GM12875 (cell line): ENCODE data around the gene USP17L20.
"Not testable (repeated sequence)": the region's sequence is repeated elsewhere in the genome, so short reads cannot be mapped to it uniquely, and the experiment has no call there.

ENCODE experiments used
- H3K4me3 ChIP-seq: one replicate; pipeline ENCODE4 v1.5.1; 2011; ENCODE audit warnings: low read depth, low read length, control low read depth

The USP17L20 gene, protein sequence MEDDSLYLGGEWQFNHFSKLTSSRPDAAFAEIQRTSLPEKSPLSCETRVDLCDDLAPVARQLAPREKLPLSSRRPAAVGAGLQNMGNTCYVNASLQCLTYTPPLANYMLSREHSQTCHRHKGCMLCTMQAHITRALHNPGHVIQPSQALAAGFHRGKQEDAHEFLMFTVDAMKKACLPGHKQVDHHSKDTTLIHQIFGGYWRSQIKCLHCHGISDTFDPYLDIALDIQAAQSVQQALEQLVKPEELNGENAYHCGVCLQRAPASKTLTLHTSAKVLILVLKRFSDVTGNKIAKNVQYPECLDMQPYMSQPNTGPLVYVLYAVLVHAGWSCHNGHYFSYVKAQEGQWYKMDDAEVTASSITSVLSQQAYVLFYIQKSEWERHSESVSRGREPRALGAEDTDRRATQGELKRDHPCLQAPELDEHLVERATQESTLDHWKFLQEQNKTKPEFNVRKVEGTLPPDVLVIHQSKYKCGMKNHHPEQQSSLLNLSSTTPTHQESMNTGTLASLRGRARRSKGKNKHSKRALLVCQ

GRCh38 chr4:9257824-9258223, at the start of gene USP17L20:
USP17L20 (plus strand) TSS chr4:9258124; CDS start chr4:9258124, 0 bp downstream.
- H3K4me3 ChIP-seq = not testable (repeated sequence)

DNA sequence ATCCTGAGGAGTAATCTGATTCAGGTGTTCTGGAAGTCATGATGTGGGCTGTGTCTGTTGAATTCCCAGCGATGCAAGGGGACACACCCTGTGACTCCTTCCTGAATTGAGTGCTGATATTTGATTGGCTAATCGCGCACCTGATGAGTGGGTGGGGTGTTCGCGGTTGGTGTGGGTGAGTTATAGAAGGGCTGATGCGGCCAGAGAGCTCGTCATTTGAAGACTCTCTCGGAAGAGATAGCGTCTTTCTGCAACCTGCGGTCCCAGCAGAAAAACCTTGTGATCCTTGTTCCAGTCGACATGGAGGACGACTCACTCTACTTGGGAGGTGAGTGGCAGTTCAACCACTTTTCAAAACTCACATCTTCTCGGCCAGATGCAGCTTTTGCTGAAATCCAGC, 47.6 kb upstream of the USP17L20 start, which contains the start of gene USP17L10:
USP17L10 (plus strand) TSS at position 301 of the 400 bp plus-strand sequence; CDS start at position 301, 0 bp downstream.
- H3K4me3 ChIP-seq = not testable (repeated sequence)

- not testable (repeated sequence) for H3K4me3 ChIP-seq
Measured at GRCh38 chr4:9214701-9215100, 43.2 kb upstream of the USP17L20 start.

- H3K4me3 ChIP-seq = not testable (repeated sequence)
Measured at GRCh38 chr4:9215105-9215504, 42.8 kb upstream of the USP17L20 start, which contains the start of gene USP17L11. USP17L11 (plus strand) TSS chr4:9215405; CDS start chr4:9215405, 0 bp downstream.

DNA sequence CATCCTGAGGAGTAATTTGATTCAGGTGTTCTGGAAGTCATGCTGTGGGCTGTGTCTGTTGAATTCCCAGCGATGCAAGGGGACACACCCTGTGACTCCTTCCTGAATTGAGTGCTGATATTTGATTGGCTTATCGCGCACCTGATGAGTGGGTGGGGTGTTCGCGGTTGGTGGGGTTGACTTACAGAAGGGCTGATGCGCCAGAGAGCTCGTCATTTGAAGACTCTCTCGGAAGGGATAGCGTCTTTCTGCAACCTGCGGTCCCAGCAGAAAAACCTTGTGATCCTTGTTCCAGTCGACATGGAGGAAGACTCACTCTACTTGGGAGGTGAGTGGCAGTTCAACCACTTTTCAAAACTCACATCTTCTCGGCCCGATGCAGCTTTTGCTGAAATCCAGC, 38.1 kb upstream of the USP17L20 start, which contains the start of gene USP17L12:
USP17L12 (plus strand) TSS at position 301 of the 400 bp plus-strand sequence; CDS start at position 301, 0 bp downstream.
- not testable (repeated sequence) for H3K4me3 ChIP-seq

DNA sequence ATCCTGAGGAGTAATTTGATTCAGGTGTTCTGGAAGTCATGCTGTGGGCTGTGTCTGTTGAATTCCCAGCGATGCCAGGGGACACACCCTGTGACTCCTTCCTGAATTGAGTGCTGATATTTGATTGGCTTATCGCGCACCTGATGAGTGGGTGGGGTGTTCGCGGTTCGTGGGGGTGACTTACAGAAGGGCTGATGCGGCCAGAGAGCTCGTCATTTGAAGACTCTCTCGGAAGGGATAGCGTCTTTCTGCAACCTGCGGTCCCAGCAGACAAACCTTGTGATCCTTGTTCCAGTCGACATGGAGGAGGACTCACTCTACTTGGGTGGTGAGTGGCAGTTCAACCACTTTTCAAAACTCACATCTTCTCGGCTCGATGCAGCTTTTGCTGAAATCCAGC, 33.3 kb upstream of the USP17L20 start, which contains the start of gene USP17L13:
USP17L13 (plus strand) TSS at position 301 of the 400 bp plus-strand sequence; CDS start at position 301, 0 bp downstream.
- H3K4me3 ChIP-seq = not testable (repeated sequence)

DNA sequence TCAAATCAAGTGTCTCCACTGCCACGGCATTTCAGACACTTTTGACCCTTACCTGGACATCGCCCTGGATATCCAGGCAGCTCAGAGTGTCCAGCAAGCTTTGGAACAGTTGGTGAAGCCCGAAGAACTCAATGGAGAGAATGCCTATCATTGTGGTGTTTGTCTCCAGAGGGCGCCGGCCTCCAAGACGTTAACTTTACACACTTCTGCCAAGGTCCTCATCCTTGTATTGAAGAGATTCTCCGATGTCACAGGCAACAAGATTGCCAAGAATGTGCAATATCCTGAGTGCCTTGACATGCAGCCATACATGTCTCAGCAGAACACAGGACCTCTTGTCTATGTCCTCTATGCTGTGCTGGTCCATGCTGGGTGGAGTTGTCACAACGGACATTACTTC, 27.7 kb upstream of the USP17L20 start:
- H3K4me3 ChIP-seq = not testable (repeated sequence)

- not testable (repeated sequence) for H3K4me3 ChIP-seq
Measured at GRCh38 chr4:9234085-9234484, 23.8 kb upstream of the USP17L20 start, which contains the start of gene USP17L15. USP17L15 (plus strand) TSS chr4:9234385; CDS start chr4:9234385, 0 bp downstream.

DNA sequence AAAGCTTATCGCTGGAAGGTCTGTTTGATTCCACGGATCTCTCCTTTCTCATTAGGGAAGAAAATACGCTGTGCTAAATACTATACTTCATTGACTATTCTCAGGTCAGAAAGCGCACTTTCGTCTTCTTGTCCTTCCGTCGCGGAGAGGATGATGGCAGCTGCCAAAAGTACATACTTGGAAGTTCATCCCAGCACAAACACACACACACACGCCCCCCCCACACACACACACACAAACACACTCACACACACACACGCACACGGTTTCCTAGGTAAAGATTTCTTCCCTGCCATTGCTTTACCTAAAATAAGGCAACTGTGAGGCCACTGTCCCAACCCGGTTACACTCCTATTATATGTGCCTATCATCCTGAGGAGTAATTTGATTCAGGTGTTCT, 19.5 kb upstream of the USP17L20 start:
- H3K4me3 ChIP-seq = not testable (repeated sequence)

DNA sequence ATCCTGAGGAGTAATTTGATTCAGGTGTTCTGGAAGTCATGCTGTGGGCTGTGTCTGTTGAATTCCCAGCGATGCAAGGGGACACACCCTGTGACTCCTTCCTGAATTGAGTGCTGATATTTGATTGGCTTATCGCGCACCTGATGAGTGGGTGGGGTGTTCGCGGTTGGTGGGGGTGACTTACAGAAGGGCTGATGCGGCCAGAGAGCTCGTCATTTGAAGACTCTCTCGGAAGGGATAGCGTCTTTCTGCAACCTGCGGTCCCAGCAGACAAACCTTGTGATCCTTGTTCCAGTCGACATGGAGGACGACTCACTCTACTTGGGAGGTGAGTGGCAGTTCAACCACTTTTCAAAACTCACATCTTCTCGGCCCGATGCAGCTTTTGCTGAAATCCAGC, 14.3 kb upstream of the USP17L20 start, which contains the start of gene USP17L17:
USP17L17 (plus strand) TSS at position 301 of the 400 bp plus-strand sequence; CDS start at position 301, 0 bp downstream.
- H3K4me3 ChIP-seq = not testable (repeated sequence)

GRCh38 chr4:9247953-9248680, 9.8 kb upstream of the USP17L20 start, which contains the start of gene USP17L18:
USP17L18 (plus strand) TSS chr4:9248630; CDS start chr4:9248630, 0 bp downstream.
- H3K4me3 ChIP-seq = not testable (repeated sequence)

GRCh38 chr4:9253078-9253477, 4.8 kb upstream of the USP17L20 start, which contains the start of gene USP17L19:
USP17L19 (plus strand) TSS chr4:9253378; CDS start chr4:9253378, 0 bp downstream.
- not testable (repeated sequence) for H3K4me3 ChIP-seq

DNA sequence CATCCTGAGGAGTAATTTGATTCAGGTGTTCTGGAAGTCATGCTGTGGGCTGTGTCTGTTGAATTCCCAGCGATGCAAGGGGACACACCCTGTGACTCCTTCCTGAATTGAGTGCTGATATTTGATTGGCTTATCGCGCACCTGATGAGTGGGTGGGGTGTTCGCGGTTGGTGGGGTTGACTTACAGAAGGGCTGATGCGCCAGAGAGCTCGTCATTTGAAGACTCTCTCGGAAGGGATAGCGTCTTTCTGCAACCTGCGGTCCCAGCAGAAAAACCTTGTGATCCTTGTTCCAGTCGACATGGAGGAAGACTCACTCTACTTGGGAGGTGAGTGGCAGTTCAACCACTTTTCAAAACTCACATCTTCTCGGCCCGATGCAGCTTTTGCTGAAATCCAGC, 4.6 kb downstream of the USP17L20 start, which contains the start of gene USP17L21:
USP17L21 (plus strand) TSS at position 301 of the 400 bp plus-strand sequence; CDS start at position 301, 0 bp downstream.
- not testable (repeated sequence) for H3K4me3 ChIP-seq

- not testable (repeated sequence) for H3K4me3 ChIP-seq
Measured at GRCh38 chr4:9267319-9267718, 9.4 kb downstream of the USP17L20 start, which contains the start of gene USP17L22. USP17L22 (plus strand) TSS chr4:9267619; CDS start chr4:9267619, 0 bp downstream.

- H3K4me3 ChIP-seq = not testable (repeated sequence)
Measured at GRCh38 chr4:9271719-9272118, 13.8 kb downstream of the USP17L20 start.
